ENCODE data around the gene TLN1.

TLN1 gene

GRCh38 chr9:35727676-35728040 lies 4.3 kb downstream of the TLN1 start:
- no peak for DNase-seq

DNA sequence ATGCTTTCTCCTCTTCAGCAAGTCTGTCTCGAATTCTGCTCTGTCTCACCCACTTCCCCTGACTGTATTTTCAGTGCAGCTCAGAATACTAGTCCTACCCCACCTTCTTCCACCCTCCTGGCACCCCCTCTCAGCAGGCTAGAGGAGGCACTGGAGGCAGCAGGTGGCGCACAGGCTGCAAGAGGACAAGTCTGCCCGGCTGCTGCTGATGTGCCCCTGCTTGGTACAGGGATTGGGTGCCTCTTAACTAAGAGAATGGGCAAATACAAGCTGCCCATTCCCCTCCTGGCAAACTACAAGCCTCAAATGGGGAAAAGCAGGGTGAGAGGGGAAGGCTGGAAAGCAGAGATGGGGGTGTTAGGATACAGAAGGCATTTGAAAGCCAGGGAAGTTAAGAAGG lies 5.1 kb downstream of the TLN1 start:
- DNase-seq = no peak

DNA sequence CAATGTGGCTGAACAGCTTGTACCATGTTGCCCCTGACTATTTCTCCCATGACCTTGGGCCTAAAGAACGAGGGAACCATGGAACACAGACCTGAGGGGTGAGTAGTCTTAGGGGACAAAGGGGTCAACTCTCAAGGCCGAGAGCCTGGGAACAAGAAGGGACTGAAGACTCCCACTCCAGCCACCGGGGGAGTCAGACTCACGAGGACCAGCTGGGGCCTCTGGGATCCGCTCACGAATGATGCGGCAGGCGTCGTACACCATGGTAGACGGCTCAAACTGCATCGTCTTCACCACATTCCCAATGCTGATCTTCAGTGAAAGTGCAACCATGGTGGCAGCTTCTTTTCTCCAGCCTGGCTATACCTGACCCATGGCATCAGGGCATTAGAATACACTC lies 6.6 kb downstream of the TLN1 start:
- DNase-seq = no peak

GRCh38 chr9:35723908-35724307 lies 8.1 kb downstream of the TLN1 start:
- no peak for DNase-seq

- DNase-seq = no peak
Observed at GRCh38 chr9:35723426-35723825, 8.6 kb downstream of the TLN1 start.

- DNase-seq = no peak
Observed at GRCh38 chr9:35719546-35719945, 12.4 kb downstream of the TLN1 start.

GRCh38 chr9:35718721-35719511 lies 13.1 kb downstream of the TLN1 start:
- DNase-seq = no peak

GRCh38 chr9:35717132-35717870 lies 14.7 kb downstream of the TLN1 start:
- DNase-seq = no peak

- no peak for DNase-seq
Observed at GRCh38 chr9:35716230-35716629, 15.8 kb downstream of the TLN1 start.

DNA sequence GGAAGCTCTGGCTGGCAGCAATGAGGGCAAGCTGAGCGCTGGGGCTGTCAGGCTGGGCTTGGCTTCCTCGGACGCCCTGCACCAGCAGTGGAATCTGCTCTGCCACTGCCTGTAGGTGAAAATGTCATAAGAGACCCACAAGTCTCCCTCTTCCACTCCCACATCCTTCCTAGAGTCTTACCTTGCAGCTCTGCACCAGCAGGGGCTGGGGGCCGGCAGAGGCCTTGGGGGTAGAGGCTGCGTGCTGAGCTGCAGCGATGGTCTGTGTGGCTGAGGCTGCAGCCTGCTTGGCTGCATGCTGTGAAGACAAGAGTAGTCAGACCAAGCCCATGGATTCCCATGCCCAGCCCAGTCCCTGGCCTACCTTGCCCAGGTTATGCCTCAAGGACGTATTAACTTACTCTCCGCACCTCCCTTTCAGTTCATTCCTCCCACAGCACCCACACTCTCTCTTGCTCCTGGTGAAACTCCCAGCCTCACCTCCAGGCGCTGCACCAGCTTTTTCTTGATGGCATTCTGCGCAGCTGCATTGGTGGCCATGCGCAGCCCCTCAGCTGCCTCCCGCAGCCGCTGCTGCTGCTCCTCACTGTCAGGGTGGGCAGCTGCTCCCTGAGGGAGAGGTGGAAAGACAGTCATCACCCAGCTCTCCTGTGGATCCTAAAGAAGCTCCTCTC lies 17.3 kb downstream of the TLN1 start:
- no peak for DNase-seq

DNA sequence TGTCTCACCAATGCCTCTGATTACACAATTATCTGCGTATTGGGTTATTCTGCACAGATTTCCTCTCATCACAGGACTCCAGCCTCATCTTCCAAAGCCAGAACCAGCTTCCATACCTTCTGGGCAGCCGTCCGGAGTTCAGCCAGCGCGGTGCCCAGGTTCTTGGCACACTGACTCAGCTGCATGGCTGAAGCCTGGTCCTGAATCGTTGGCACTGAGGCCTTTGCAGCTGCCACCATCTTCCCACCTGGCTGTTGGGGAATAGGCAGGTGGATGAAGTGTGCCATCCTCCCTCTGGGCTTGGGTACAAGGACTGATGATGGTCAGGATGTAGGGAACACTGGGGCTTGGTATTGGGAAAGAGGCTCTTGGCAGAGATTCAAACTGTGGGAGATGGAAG lies 17.9 kb downstream of the TLN1 start:
- no peak for DNase-seq

GRCh38 chr9:35713578-35713977 lies 18.4 kb downstream of the TLN1 start:
- no peak for DNase-seq

GRCh38 chr9:35712762-35713400 lies 19.1 kb downstream of the TLN1 start:
- DNase-seq = no peak

DNA sequence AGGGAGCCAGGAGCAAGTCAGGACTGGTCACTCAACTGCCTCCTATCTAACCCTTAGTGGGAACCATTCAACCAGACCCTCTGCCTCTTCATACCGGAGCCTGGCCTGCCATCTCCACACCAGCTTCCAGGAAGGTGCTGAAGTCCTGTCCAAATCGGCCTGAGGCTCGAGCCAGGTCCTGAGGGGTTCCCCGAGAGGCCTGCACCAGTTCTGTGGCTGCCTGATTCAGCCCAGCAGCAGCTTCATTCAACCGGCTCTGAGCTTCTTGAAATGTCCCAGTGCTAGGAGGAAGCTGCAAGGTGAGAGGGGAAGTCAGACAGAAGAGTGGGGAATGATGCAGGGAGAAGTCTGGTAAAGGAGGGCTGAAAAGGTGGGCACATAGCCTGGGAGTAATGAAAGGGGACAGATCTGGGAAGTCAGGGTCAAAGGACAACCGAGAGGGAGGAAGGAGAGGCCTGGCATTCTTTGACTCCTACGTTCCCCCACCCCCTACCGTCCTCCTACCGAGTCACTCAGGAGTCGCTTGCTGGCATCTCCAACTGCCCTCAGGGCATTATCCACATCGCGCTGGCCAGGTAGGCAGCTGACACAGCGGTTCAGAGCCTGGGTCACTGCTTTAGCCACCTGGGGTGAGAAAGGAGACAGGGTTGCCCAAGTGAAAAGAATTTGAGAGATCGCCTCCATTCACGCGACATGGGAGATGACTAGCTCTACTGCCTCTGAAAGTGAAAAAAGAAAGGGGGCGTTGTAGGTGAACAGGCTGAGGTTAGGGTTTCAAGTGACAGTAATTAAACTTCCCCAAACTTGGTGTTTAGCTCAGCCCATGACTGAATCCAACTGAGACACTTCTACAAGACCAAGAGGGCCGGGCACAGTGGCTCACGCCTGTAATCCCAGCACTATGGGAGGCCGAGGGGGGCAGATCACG lies 20.2 kb downstream of the TLN1 start:
- DNase-seq = no peak

DNA sequence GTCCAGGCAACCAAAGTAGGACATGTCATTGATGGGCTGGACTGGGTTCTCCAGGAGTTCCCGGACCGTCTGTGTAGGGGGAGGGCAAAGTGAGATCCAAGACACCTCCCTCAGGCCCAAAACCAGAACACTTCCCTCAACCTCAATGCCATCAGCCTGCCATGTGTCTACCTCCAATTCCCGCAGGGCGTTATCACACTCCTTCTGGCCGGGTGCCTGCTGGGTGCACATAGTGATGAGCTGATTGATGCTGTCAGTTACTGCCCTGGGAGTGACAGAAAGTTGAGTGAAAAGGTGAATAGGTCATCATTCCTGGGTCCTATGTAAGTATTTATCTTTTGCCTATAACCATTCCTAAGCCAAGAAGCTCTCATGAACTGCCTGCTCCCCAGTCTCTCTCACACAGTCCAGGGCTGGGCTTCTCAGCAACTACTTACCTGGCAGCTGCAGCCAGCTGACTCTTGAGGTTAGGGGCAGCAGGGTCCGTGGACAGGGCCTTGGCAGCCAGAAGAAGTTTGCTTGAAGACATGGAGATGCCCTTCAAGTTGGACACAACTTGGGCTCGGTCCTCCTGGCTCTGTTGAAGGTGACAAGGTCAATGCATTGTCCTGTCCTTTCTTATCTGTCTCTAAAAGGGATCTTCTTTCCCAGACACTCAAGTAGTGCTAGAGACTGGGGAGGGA lies 21.0 kb downstream of the TLN1 start:
- no peak for DNase-seq

- no peak for DNase-seq
Observed at GRCh38 chr9:35708146-35708545, 23.8 kb downstream of the TLN1 start.

GRCh38 chr9:35706951-35707350 lies 25.0 kb downstream of the TLN1 start:
- DNase-seq = no peak

DNA sequence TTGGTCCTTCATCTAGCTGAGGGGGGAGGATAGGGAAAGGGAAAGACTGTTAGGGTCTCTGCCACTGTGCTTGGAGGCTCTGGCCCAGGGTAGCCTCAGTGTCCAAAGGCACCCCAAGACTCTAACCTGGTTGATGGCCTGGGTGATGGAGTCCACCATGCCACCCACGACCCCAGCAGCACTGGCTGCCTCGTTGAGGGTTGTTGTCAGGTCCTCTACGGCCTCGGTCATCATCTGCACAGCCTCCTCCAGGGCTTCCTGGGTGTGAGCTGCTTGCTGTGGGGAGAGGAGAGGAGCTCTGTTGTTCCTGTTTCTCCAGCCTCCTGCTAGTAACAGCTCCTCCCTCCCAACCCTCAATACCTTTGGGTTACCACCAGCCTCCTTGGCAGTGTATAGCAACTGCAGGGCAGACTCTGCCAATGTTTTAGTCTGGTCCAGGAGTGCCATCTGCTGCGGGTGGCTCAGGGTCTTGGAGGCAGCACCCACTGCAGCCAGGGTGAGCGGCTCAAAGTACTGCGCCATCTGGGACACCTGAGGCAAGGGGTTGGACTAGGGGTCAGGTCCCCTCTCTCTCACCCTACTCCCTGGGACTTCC lies 26.1 kb downstream of the TLN1 start:
- no peak for DNase-seq

- DNase-seq = no peak
Observed at GRCh38 chr9:35705372-35705771, 26.6 kb downstream of the TLN1 start.

DNA sequence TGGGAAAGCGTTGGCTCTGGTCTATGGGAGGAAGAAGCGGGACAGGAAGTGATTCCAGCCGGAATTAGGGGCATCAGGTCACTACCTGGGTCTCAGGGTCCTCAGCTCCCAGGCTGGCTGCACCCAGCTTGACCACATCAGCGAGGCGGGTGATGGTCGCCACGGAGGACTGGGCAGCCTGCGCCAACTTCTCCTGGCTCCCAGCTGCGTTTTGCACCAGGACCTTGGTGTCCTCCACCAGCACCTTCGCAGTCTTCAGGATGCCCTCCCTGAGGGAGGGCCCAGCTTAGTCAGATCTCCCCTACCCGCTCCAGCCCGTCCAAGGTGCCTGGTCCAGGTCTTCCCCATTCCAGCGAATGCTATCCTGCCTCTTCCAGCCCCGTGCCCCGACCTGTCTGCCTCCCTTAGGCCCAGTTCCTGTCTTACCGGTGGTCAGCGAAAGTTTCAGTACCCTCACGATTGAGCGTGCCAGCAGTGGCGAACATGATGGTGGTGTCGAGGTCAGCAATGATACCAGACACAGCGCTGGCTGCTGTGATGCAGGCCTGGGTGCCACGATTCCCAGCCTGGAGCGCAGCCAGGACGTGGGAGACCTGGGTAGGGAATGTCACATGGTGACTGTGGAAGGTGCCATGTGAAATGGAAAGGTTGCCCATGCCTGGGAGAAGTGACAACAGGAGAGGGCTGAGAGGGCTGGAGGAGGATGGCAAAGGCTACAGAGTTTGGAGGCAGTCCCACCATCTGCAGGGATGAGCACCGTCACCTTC lies 27.9 kb downstream of the TLN1 start:
- no peak for DNase-seq

GRCh38 chr9:35702696-35703095 lies 29.3 kb downstream of the TLN1 start:
- DNase-seq = no peak

Data from eye (tissue), 1 donor.